Endothelial cell of umbilical vein (primary cell): ENCODE measurements around the gene PAXX. TPM values are rescaled to one million over a fixed set of nuclear protein-coding genes. Genes with fewer than 3 reads are reported as not detected.

Experiments used
- BruUV-seq: library from RNA; stranded (reverse); fragments of 400-500 nt; replicated peaks from 2 replicates; lab custom pipeline; 2021; lab: Mats Ljungman, UMichigan
- CTCF ChIA-PET: fragments of 300-600, 350-600 bp; sonication (Branson Sonifier 250); formaldehyde crosslinking; loops from one replicate; lab custom pipeline; 2021; ENCODE audit warnings: antibody characterized with exemption, inconsistent platforms; lab: Charles Lee
- POLR2A ChIA-PET: fragments of 300-600, 350-600 bp; sonication (Branson Sonifier 250); formaldehyde crosslinking; loops from one replicate; lab custom pipeline; 2021; ENCODE audit warnings: antibody characterized with exemption, inconsistent platforms; lab: Charles Lee
- DNase-seq: peaks from one replicate; pipeline ENCODE4 v3.0.0-alpha.2; 2011; ENCODE audit warnings: low read depth, low spot score
- FAIRE-seq: peaks from 2 replicates; lab custom pipeline; 2011; peaks lifted over from hg19 to GRCh38; lab: Jason Lieb, UNC
- H2AFZ ChIP-seq: 2 replicates; pipeline ENCODE4 v1.6.0; 2012; ENCODE audit warnings: low read depth, low read length, control low read depth, inconsistent platforms
- H3K27ac ChIP-seq: 2 replicates; pipeline ENCODE4 v1.5.1; 2011; ENCODE audit warnings: low read depth, mild to moderate bottlenecking, control low read depth, low read length, moderate library complexity; ENCODE audit not compliant: insufficient read depth
- H3K27me3 ChIP-seq, 2 experiments: 2 replicates each; pipeline versions ENCODE4 v1.6.0 to v1.6.1; 2011; ENCODE audit warnings: low read length in 2 of 2, mixed read lengths in 1 of 2; ENCODE audit not compliant: control insufficient read depth in 2 of 2, insufficient read depth in 2 of 2
- H3K36me3 ChIP-seq, 2 experiments: 2 replicates in 1 of 2; 3 replicates in 1 of 2; pipeline ENCODE4 v1.5.1; 2011; ENCODE audit warnings: low read length in 2 of 2, mild to moderate bottlenecking in 1 of 2, moderate library complexity in 1 of 2; ENCODE audit not compliant: control insufficient read depth in 2 of 2, insufficient read depth in 2 of 2; ENCODE audit errors: extremely low read depth in 1 of 2
- H3K4me1 ChIP-seq: 3 replicates; pipeline ENCODE4 v1.5.1; 2011; ENCODE audit warnings: mild to moderate bottlenecking, low read length; ENCODE audit not compliant: control insufficient read depth, insufficient read depth; ENCODE audit errors: extremely low read depth
- H3K4me2 ChIP-seq: 2 replicates; pipeline ENCODE4 v1.6.1; 2011; ENCODE audit warnings: low read length, control low read depth, mixed read lengths; ENCODE audit not compliant: insufficient read depth
- H3K4me3 ChIP-seq, 3 experiments: fragments of 200-600 bp in 1 of 3; sonication (generic), shearing (Covaris generic) in 1 of 3; replicated peaks in 1 of 3; 2 replicates each; pipeline ENCODE4 v1.5.1; 2011 to 2016; ENCODE audit warnings: control low read depth in 3 of 3, low read length in 3 of 3, mild to moderate bottlenecking in 2 of 3, inconsistent platforms in 1 of 3, low read depth in 1 of 3, moderate library complexity in 1 of 3; ENCODE audit not compliant: insufficient read depth in 1 of 3
- H3K79me2 ChIP-seq: 2 replicates; pipeline ENCODE4 v1.6.0; 2012; ENCODE audit warnings: low read length, inconsistent platforms; ENCODE audit not compliant: control insufficient read depth, insufficient read depth
- H3K9ac ChIP-seq: replicated peaks from 2 replicates; pipeline ENCODE3; 2011; ENCODE audit warnings: low read length, control low read depth; ENCODE audit not compliant: insufficient read depth; ENCODE audit errors: extremely low read depth
- H3K9me1 ChIP-seq: replicated peaks from 3 replicates; pipeline ENCODE4 v1.6.0; 2011; ENCODE audit warnings: mild to moderate bottlenecking, low read length; ENCODE audit not compliant: control insufficient read depth, insufficient read depth; ENCODE audit errors: extremely low read depth
- H3K9me3 ChIP-seq: replicated peaks from 2 replicates; pipeline ENCODE4 v1.5.1; 2012; ENCODE audit warnings: low read length, inconsistent platforms; ENCODE audit not compliant: control insufficient read depth, insufficient read depth
- H4K20me1 ChIP-seq: replicated peaks from 2 replicates; pipeline ENCODE3; 2011; ENCODE audit warnings: mild to moderate bottlenecking, low read length; ENCODE audit not compliant: control insufficient read depth, insufficient read depth; ENCODE audit errors: extremely low read depth
- EZH2 ChIP-seq: IDR thresholded peaks from 2 replicates; pipeline ENCODE4 v1.6.1; 2012; ENCODE audit warnings: borderline replicate concordance, low read depth, mild to moderate bottlenecking, moderate library complexity, low read length, inconsistent platforms; ENCODE audit not compliant: severe bottlenecking
- FOS ChIP-seq: IDR thresholded peaks from 2 replicates; pipeline ENCODE4 v1.6.1; 2011; ENCODE audit warnings: mild to moderate bottlenecking, low read length, moderate library complexity, borderline replicate concordance; ENCODE audit not compliant: insufficient read depth
- GATA2 ChIP-seq: IDR thresholded peaks from 2 replicates; pipeline ENCODE4 v1.7.0; 2011; ENCODE audit warnings: low read depth, mild to moderate bottlenecking, moderate library complexity, mixed read lengths, low read length; ENCODE audit not compliant: insufficient read length, insufficient read depth
- POLR2A ChIP-seq: IDR thresholded peaks from 2 replicates; pipeline ENCODE4 v1.6.1; 2012; ENCODE audit warnings: low read depth, mild to moderate bottlenecking, control low read depth, low read length
- dilution Hi-C: fragments of 300-500 bp; cut with MboI; formaldehyde crosslinking; loops from one replicate; pipeline ENCODE4 v1.15.0; 2019; ENCODE audit warnings: low sequenced_read_pairs; ENCODE audit not compliant: extremely low pct_ligation_motif_present
- intact Hi-C: fragments of 100-400 bp; cut with micrococcal nuclease; formaldehyde crosslinking; loops from one replicate; pipeline ENCODE4 v1.10.0; 2022
- polyA plus RNA-seq, 4 experiments: library from polyadenylated mRNA; depleted of rRNA in 3 of 4; stranded (reverse) in 3 of 4; unstranded in 1 of 4; fragments of >200 nt; gene quantifications; 2 replicates each; pipeline versions ENCODE4 v1.2.1 to v1.2.3, GENCODE V29; 2011 to 2012; ENCODE audit warnings: missing spikeins in 1 of 4
- total RNA-seq: library from RNA; stranded (reverse); gene quantifications from 2 replicates; pipeline ENCODE4 v1.2.3, GENCODE V29; 2021

The PAXX gene
- total and polyA plus RNA-seq, 2 donors (not counting 3 experiments of a cell fraction or from before 2014, with no cell fraction given), result 34.0 to 35.0 TPM

- FAIRE-seq, result no peak
- BruUV-seq, result no TSS peak
- Histone ChIP-seq H3K27ac (no peak overlapping the region), H3K9me1 (no peaks in the 10 kb centered on the region), H3K9ac (no peak overlapping the region), H3K4me2 (no peak overlapping the region), H3K27me3 (no peaks in the 10 kb centered on the region), H4K20me1 (no peaks in the 10 kb centered on the region), H3K36me3 (no peaks in the 10 kb centered on the region), H3K9me3 (no peaks in the 10 kb centered on the region), H3K4me3 (no peak overlapping the region), H3K4me1 (no peaks in the 10 kb centered on the region), H3K79me2 (no peaks in the 10 kb centered on the region), H2AFZ (no peak overlapping the region)
- intact Hi-C loops, result no loop called here
- CTCF ChIA-PET, result interaction anchor here (0.9 to 1.8 kb wide), 4 partner anchors 38 to 61 kb away, joined by 3 to 9 read pairs (median 4); no protein-coding TSS in a partner anchor
- POLR2A ChIA-PET, result no interaction called here
- DNase-seq, result no peak
- TF ChIP-seq EZH2, result no peak
- TF ChIP-seq GATA2, result no peak
- dilution Hi-C loops, result no loop called here
Measured at GRCh38 chr9:136973618-136974617, 18.3 kb upstream of the PAXX start.

GRCh38 chr9:136974817-136975535 is 17.2 kb upstream of the PAXX start:
- H3K9me3 ChIP-seq, result no peaks in the 10 kb centered on the region
- no peak overlapping the region for H3K27ac ChIP-seq
- H3K36me3 ChIP-seq, result no peaks in the 10 kb centered on the region
- no peak overlapping the region for H2AFZ ChIP-seq
- dilution Hi-C loops, result no loop called here
- H3K4me2 ChIP-seq, result no peak overlapping the region
- H4K20me1 ChIP-seq, result no peaks in the 10 kb centered on the region
- ChIA-PET CTCF (interaction anchor here (0.6 to 1.8 kb wide), 8 partner anchors 10 to 92 kb away, joined by 3 to 9 read pairs (median 6); partner anchors contain the start of gene PAXX), POLR2A (no interaction called here)
- no peak overlapping the region for H3K9ac ChIP-seq
- H3K9me1 ChIP-seq, result no peaks in the 10 kb centered on the region
- H3K4me1 ChIP-seq, result no peaks in the 10 kb centered on the region
- no peak overlapping the region for H3K4me3 ChIP-seq
- H3K79me2 ChIP-seq, result no peaks in the 10 kb centered on the region
- FAIRE-seq (no peak), DNase-seq (no peak)
- BruUV-seq, result no TSS peak
- intact Hi-C loops, result no loop called here
- no peak for TF ChIP-seq GATA2
- no peak for TF ChIP-seq FOS
- TF ChIP-seq EZH2, result no peak
- no peak for TF ChIP-seq POLR2A
- H3K27me3 ChIP-seq, result no peaks in the 10 kb centered on the region
